Measurements from ENCODE around the gene KIF27. TPM values are rescaled to one million over a fixed set of nuclear protein-coding genes. Genes with fewer than 3 reads are reported as not detected.
"Not testable (repeated sequence)": the region's sequence is repeated elsewhere in the genome, so short reads cannot be mapped to it uniquely, and the experiment has no call there.

Gene KIF27
- polyA plus RNA-seq, 4 donors, result 0.27 to 7.2 (median 1.3) TPM

DNA sequence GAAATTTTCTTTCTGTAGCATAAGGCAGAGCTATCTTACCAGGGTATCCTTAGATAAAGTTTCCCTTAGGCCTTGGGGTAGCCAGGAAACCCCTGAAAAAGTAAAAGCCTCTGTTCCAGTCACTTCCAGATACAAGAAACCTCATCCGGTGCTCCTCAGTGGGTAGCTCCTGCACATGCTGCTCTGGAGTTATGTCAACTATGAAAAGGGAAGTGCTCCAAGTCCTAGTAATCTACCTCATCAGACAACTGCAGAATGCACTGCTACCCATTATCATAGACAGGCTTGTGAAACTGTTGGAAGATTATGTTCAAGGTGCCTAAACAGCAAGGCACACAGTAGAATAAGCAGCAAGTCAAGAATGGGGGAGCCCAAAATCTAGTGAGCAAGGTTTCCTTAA, 112.0 kb downstream of the KIF27 start:
- DNase-seq; H3K9me3 ChIP-seq (ENCODE audit: control insufficient read depth in 2 of 2, insufficient read depth in 1 of 2, low read depth in 1 of 2, low read length in 1 of 2); H3K4me3 ChIP-seq (ENCODE audit: low read depth in 1 of 3, low read length in 3 of 3); H3K27me3 ChIP-seq (ENCODE audit: control insufficient read depth in 3 of 3, insufficient read depth in 3 of 3, low read length in 3 of 3); FAIRE-seq; H3K27ac ChIP-seq (ENCODE audit: low read depth in 1 of 3, low read length in 2 of 3); H3K4me1 ChIP-seq (ENCODE audit: control insufficient read depth in 3 of 3, insufficient read depth in 2 of 3, low read depth in 1 of 3, low read length in 2 of 3); H3K36me3 ChIP-seq (ENCODE audit: control insufficient read depth in 3 of 3, insufficient read depth in 2 of 3, low read depth in 1 of 3, low read length in 3 of 3): not testable (repeated sequence)
- 52 to 84% (median 81%) methylated on average over 1 of the region's 1 CpG for WGBS, 3 donors

DNA sequence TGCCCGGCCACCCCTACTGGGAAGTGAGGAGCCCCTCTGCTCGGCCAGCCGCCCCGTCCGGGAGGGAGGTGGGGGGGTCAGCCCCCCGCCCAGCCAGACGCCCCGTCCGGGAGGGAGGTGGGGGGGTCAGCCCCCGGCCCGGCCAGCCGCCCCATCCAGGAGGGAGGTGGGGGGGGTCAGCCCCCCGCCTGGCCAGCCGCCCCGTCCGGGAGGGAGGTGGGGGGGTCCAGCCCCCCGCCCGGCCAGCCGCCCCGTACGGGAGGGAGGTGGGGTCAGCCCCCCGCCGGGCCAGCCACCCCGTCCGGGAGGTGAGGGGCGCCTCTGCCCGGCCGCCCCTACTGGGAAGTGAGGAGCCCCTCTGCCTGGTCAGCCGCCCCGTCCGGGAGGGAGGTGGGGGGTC, 116.8 kb downstream of the KIF27 start:
- not testable (repeated sequence) for H3K27me3 ChIP-seq (ENCODE audit: control insufficient read depth in 3 of 3, insufficient read depth in 3 of 3, low read length in 3 of 3); H3K4me3 ChIP-seq (ENCODE audit: low read depth in 1 of 3, low read length in 3 of 3); H3K9me3 ChIP-seq (ENCODE audit: control insufficient read depth in 2 of 2, insufficient read depth in 1 of 2, low read depth in 1 of 2, low read length in 1 of 2); FAIRE-seq; H3K4me1 ChIP-seq (ENCODE audit: control insufficient read depth in 3 of 3, insufficient read depth in 2 of 3, low read depth in 1 of 3, low read length in 2 of 3); H3K36me3 ChIP-seq (ENCODE audit: control insufficient read depth in 3 of 3, insufficient read depth in 2 of 3, low read depth in 1 of 3, low read length in 3 of 3); H3K27ac ChIP-seq (ENCODE audit: low read depth in 1 of 3, low read length in 2 of 3); DNase-seq
- 93 to 98% (median 97%) methylated on average over 7 to 30 of the region's 31 CpGs for WGBS, 3 donors

DNA sequence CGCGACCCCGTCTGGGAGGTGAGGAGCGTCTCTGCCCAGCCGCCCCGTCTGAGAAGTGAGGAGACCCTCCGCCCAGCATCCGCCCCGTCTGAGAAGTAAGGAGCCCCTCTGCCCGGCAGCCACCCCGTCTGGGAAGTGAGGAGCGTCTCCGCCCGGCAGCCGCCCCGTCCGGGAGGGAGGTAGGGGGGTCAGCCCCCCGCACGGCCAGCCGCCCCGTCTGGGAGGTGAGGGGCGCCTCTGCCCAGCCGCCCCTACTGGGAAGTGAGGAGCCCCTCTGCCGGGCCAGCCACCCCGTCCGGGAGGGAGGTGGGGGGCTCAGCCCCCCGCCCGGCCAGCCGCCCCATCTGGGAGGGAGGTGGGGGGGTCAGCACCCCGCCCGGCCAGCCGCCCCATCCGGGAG, 117.3 kb downstream of the KIF27 start:
- WGBS, 3 donors, result 95 to 97% (median 96%) methylated on average over 14 to 31 of the region's 33 CpGs

DNA sequence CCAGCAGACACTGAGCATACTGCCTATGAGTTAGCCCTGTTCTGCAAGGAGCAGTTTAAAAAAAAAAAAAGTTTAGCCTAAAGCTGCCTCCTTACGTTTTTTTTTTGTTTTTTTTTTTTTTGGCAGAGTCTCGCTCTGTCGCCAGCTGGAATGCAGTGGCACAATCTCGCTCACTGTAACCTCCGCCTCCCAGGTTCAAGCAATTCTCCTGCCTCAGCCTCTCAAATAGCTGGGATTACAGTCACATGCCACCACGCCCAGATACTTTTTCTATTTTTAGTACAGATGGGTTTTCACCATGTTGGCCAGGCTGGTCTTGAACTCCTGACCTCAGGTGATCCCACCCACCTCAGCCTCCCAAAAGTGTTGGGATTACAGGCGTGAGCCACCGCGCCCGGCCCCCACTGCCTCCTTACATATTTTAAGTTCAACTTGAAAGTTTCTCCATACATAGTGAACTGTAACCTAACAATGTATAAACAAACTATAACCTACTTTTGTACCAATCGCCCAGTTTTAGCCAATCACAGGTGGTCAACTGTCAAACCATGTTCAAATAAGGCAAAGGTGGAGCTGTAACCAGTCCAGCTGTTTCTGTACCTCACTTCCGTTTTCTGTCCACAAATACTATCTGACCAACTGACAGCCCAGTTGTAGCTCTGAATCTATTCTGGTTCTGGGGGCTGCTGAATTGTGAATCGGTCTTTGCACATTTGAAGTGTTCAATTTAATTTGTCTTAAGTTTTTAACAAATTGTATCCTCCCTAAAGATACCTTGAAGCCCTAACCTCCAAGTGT, 120.8 kb downstream of the KIF27 start:
- no peak for FAIRE-seq
- H3K4me1 ChIP-seq (ENCODE audit: control insufficient read depth in 3 of 3, insufficient read depth in 2 of 3, low read depth in 1 of 3, low read length in 2 of 3), result no peaks in the 10 kb centered on the region
- no peak for DNase-seq
- no peak overlapping the region for H3K4me3 ChIP-seq (ENCODE audit: low read depth in 1 of 3, low read length in 3 of 3)
- no peaks in the 10 kb centered on the region for H3K9me3 ChIP-seq (ENCODE audit: control insufficient read depth in 2 of 2, insufficient read depth in 1 of 2, low read depth in 1 of 2, low read length in 1 of 2)
- WGBS, 3 donors, result 88 to 90% (median 90%) methylated on average over 13 of the region's 13 CpGs
- H3K27me3 ChIP-seq (ENCODE audit: control insufficient read depth in 3 of 3, insufficient read depth in 3 of 3, low read length in 3 of 3), result no peaks in the 10 kb centered on the region
- H3K27ac ChIP-seq (ENCODE audit: low read depth in 1 of 3, low read length in 2 of 3), result no peak overlapping the region
- H3K36me3 ChIP-seq (ENCODE audit: control insufficient read depth in 3 of 3, insufficient read depth in 2 of 3, low read depth in 1 of 3, low read length in 3 of 3), result peaks cover 2 to 9% (median 3%) of the 10 kb centered on the region in 3 donors

More for the DNA sequence above, 117.3 kb downstream of the KIF27 start:
- not testable (repeated sequence) for H3K27me3 ChIP-seq (ENCODE audit: control insufficient read depth in 3 of 3, insufficient read depth in 3 of 3, low read length in 3 of 3); FAIRE-seq; H3K36me3 ChIP-seq (ENCODE audit: control insufficient read depth in 3 of 3, insufficient read depth in 2 of 3, low read depth in 1 of 3, low read length in 3 of 3); DNase-seq; H3K9me3 ChIP-seq (ENCODE audit: control insufficient read depth in 2 of 2, insufficient read depth in 1 of 2, low read depth in 1 of 2, low read length in 1 of 2); H3K4me1 ChIP-seq (ENCODE audit: control insufficient read depth in 3 of 3, insufficient read depth in 2 of 3, low read depth in 1 of 3, low read length in 2 of 3); H3K27ac ChIP-seq (ENCODE audit: low read depth in 1 of 3, low read length in 2 of 3); H3K4me3 ChIP-seq (ENCODE audit: low read depth in 1 of 3, low read length in 3 of 3)

DNA sequence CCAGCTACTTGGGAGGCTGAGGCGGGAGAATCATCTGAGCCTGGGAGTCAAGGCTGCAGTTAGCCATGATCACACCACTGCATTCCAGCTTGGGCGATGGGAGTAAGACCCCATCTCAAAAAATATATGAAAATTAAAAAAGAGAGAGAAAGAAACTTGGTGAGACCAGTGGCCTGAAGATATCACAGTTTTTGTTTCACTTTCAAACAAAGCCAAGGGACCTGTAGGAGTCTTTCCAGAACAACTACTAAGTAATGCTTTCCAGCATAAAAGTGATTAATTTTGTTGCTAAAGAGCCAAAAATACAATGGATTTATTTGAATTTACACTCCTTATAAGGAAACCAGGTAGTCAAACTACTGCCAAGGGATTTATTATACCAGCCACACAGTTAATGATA, 127.2 kb downstream of the KIF27 start:
- Histone ChIP-seq H3K9me3 (ENCODE audit: control insufficient read depth in 2 of 2, insufficient read depth in 1 of 2, low read depth in 1 of 2, low read length in 1 of 2) (no peaks in the 10 kb centered on the region), H3K36me3 (ENCODE audit: control insufficient read depth in 3 of 3, insufficient read depth in 2 of 3, low read depth in 1 of 3, low read length in 3 of 3) (peaks cover 2 to 11% (median 3%) of the 10 kb centered on the region in 3 donors), H3K4me3 (ENCODE audit: low read depth in 1 of 3, low read length in 3 of 3) (no peak overlapping the region), H3K27ac (ENCODE audit: low read depth in 1 of 3, low read length in 2 of 3) (no peak overlapping the region), H3K4me1 (ENCODE audit: control insufficient read depth in 3 of 3, insufficient read depth in 2 of 3, low read depth in 1 of 3, low read length in 2 of 3) (no peaks in the 10 kb centered on the region), H3K27me3 (ENCODE audit: control insufficient read depth in 3 of 3, insufficient read depth in 3 of 3, low read length in 3 of 3) (no peaks in the 10 kb centered on the region)
- 97 to 100% (median 98%) methylated on average over 2 of the region's 2 CpGs for WGBS, 3 donors
- DNase-seq (no peak), FAIRE-seq (no peak)

DNA sequence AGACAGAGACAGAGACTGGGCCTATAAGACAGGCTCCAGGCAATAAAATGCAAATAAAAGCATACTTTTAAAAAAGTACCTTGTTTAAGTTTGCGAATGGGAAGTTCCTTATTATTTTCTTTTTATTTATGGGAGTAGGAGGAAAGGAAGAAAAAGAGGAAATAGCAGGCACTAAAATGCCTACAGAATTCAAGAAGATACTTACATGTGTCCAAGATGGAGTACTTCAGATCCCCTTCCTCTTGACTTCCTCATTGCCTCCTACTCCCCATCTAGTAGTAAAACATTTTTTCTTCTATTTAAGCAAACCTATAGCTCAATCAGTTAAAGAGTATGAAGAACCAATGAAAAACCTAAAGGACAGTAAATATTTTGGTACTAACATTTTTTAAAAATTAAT, 128.5 kb downstream of the KIF27 start:
- FAIRE-seq, result no peak
- no peak for DNase-seq
- WGBS, 3 donors, result 83 to 93% (median 93%) methylated on average over 1 of the region's 1 CpG

More for the DNA sequence above, 128.5 kb downstream of the KIF27 start:
- H3K27ac ChIP-seq (ENCODE audit: low read depth in 1 of 3, low read length in 2 of 3), result no peak overlapping the region
- peaks cover 2 to 7% (median 3%) of the 10 kb centered on the region in 3 donors for H3K36me3 ChIP-seq (ENCODE audit: control insufficient read depth in 3 of 3, insufficient read depth in 2 of 3, low read depth in 1 of 3, low read length in 3 of 3)
- no peaks in the 10 kb centered on the region for H3K27me3 ChIP-seq (ENCODE audit: control insufficient read depth in 3 of 3, insufficient read depth in 3 of 3, low read length in 3 of 3)
- H3K9me3 ChIP-seq (ENCODE audit: control insufficient read depth in 2 of 2, insufficient read depth in 1 of 2, low read depth in 1 of 2, low read length in 1 of 2), result no peaks in the 10 kb centered on the region
- no peaks in the 10 kb centered on the region for H3K4me1 ChIP-seq (ENCODE audit: control insufficient read depth in 3 of 3, insufficient read depth in 2 of 3, low read depth in 1 of 3, low read length in 2 of 3)
- H3K4me3 ChIP-seq (ENCODE audit: low read depth in 1 of 3, low read length in 3 of 3), result no peak overlapping the region

Other genes starting within 250 kb of the KIF27 start
- gene UBQLN1, start 213.5 kb downstream of the KIF27 start, polyA plus RNA-seq, result 10 to 100 TPM; 40.3 to 71.6 (median 44.1) TPM
- 10 to 100 TPM in 2 of 4 donors, 1 to 10 TPM in 2; 4.3 to 14.0 (median 7.8) TPM for gene GKAP1, start 103.7 kb downstream of the KIF27 start, polyA plus RNA-seq
- gene HNRNPK, start 58.8 kb upstream of the KIF27 start, polyA plus RNA-seq, result 100 to 1,000 TPM; 257 to 535 (median 313) TPM
- 10 to 100 TPM in 1 of 4 donors, 1 to 10 TPM in 3; 3.2 to 12.9 (median 5.9) TPM for gene RMI1, start 59.4 kb upstream of the KIF27 start, polyA plus RNA-seq